ENCODE data around the gene CCDC146. TPM values are rescaled to one million over a fixed set of nuclear protein-coding genes. Genes with fewer than 3 reads are reported as not detected.

Gene CCDC146
- total RNA-seq, 1 experiment from 2014 or later: 4.7 TPM

GRCh38 chr7:77254915-77255314, 132.5 kb downstream of the CCDC146 start:
- H3K9me3 ChIP-seq (ENCODE audit: low read length): no peaks in the 10 kb centered on the region
- POLR2A ChIA-PET (ENCODE audit: unreplicated experiment): no interaction called here
- BruUV-seq (replicated peaks): no TSS peak
- DNase-seq (no peak), ATAC-seq (no peak)
- CTCF ChIA-PET: no interaction called here
- H3K79me2 ChIP-seq (ENCODE audit: low read length): no peaks in the 10 kb centered on the region
- no peak overlapping the region for H3K4me3 ChIP-seq (ENCODE audit: low read length)
- TF ChIP-seq EZH2 (IDR thresholded peaks at IDR 0.05; ENCODE audit: low read length, unreplicated experiment) (no peak), CTCF (conservative IDR thresholded peaks at IDR 0.05; ENCODE audit: low read depth, low read length) (no peak), EZH2phosphoT487 (IDR thresholded peaks at IDR 0.05; ENCODE audit: borderline replicate concordance, low read length) (no peak)
- H2AFZ ChIP-seq (ENCODE audit: low read length): no peak overlapping the region
- no peak overlapping the region for H3K4me2 ChIP-seq (ENCODE audit: low read length)
- intact Hi-C loops (cut with micrococcal nuclease): no loop called here
- no peaks in the 10 kb centered on the region for H3K4me1 ChIP-seq (ENCODE audit: insufficient read depth, low read length)
- no peak overlapping the region for H3K27ac ChIP-seq (ENCODE audit: low read length)
- no peaks in the 10 kb centered on the region for H3K9me2 ChIP-seq (replicated peaks; ENCODE audit: low read length)
- no peaks in the 10 kb centered on the region for H3K36me3 ChIP-seq (ENCODE audit: low read depth, low read length)
- no peaks in the 10 kb centered on the region for H3F3A ChIP-seq (ENCODE audit: low read length, unreplicated experiment)
- no peaks in the 10 kb centered on the region for H3K27me3 ChIP-seq (ENCODE audit: low read length)
- no peak overlapping the region for H3K9ac ChIP-seq (ENCODE audit: low read length)
- H4K20me1 ChIP-seq (ENCODE audit: low read length): no peaks in the 10 kb centered on the region

GRCh38 chr7:77258014-77258413, 135.6 kb downstream of the CCDC146 start:
- Histone ChIP-seq H3K4me1 (ENCODE audit: insufficient read depth, low read length) (no peaks in the 10 kb centered on the region), H2AFZ (ENCODE audit: low read length) (no peak overlapping the region), H3K4me3 (ENCODE audit: low read length) (no peak overlapping the region), H4K20me1 (ENCODE audit: low read length) (no peaks in the 10 kb centered on the region), H3K79me2 (ENCODE audit: low read length) (no peaks in the 10 kb centered on the region), H3K27ac (ENCODE audit: low read length) (no peak overlapping the region), H3F3A (ENCODE audit: low read length, unreplicated experiment) (no peaks in the 10 kb centered on the region), H3K36me3 (ENCODE audit: low read depth, low read length) (no peaks in the 10 kb centered on the region), H3K9ac (ENCODE audit: low read length) (no peak overlapping the region), H3K9me2 (replicated peaks; ENCODE audit: low read length) (no peaks in the 10 kb centered on the region), H3K4me2 (ENCODE audit: low read length) (no peak overlapping the region), H3K27me3 (ENCODE audit: low read length) (no peaks in the 10 kb centered on the region), H3K9me3 (ENCODE audit: low read length) (no peaks in the 10 kb centered on the region)
- ChIA-PET CTCF (no interaction called here), POLR2A (ENCODE audit: unreplicated experiment) (no interaction called here)
- intact Hi-C loops (cut with micrococcal nuclease): no loop called here
- no TSS peak for BruUV-seq (replicated peaks)
- no peak for ATAC-seq
- DNase-seq: no peak
- TF ChIP-seq EZH2phosphoT487 (IDR thresholded peaks at IDR 0.05; ENCODE audit: borderline replicate concordance, low read length) (no peak), EZH2 (IDR thresholded peaks at IDR 0.05; ENCODE audit: low read length, unreplicated experiment) (no peak), CTCF (conservative IDR thresholded peaks at IDR 0.05; ENCODE audit: low read depth, low read length) (no peak)

GRCh38 chr7:77258593-77258992, 136.2 kb downstream of the CCDC146 start:
- POLR2A ChIA-PET (ENCODE audit: unreplicated experiment): no interaction called here
- DNase-seq (no peak), ATAC-seq (no peak)
- H3K4me2 ChIP-seq (ENCODE audit: low read length): no peak overlapping the region
- BruUV-seq (replicated peaks): no TSS peak
- H3K4me1 ChIP-seq (ENCODE audit: insufficient read depth, low read length): no peaks in the 10 kb centered on the region
- CTCF ChIA-PET: no interaction called here
- TF ChIP-seq CTCF (conservative IDR thresholded peaks at IDR 0.05; ENCODE audit: low read depth, low read length) (no peak), EZH2 (IDR thresholded peaks at IDR 0.05; ENCODE audit: low read length, unreplicated experiment) (no peak), EZH2phosphoT487 (IDR thresholded peaks at IDR 0.05; ENCODE audit: borderline replicate concordance, low read length) (no peak)
- no peak overlapping the region for H3K27ac ChIP-seq (ENCODE audit: low read length)
- H3K36me3 ChIP-seq (ENCODE audit: low read depth, low read length): no peaks in the 10 kb centered on the region
- no peaks in the 10 kb centered on the region for H3F3A ChIP-seq (ENCODE audit: low read length, unreplicated experiment)
- H2AFZ ChIP-seq (ENCODE audit: low read length): no peak overlapping the region
- H3K79me2 ChIP-seq (ENCODE audit: low read length): no peaks in the 10 kb centered on the region
- no peaks in the 10 kb centered on the region for H3K27me3 ChIP-seq (ENCODE audit: low read length)
- no peaks in the 10 kb centered on the region for H3K9me2 ChIP-seq (replicated peaks; ENCODE audit: low read length)
- no peaks in the 10 kb centered on the region for H3K9me3 ChIP-seq (ENCODE audit: low read length)
- intact Hi-C loops (cut with micrococcal nuclease): no loop called here
- H3K9ac ChIP-seq (ENCODE audit: low read length): no peak overlapping the region
- no peak overlapping the region for H3K4me3 ChIP-seq (ENCODE audit: low read length)
- no peaks in the 10 kb centered on the region for H4K20me1 ChIP-seq (ENCODE audit: low read length)
